HCT116 (cell line): ENCODE measurements around the gene ACACB. TPM values are rescaled to one million over a fixed set of nuclear protein-coding genes. Genes with fewer than 3 reads are reported as not detected.

ENCODE experiments used
- ATAC-seq: fragments of 200-7000 bp; cut with Tn5 transposase; 2 replicates; pipeline ENCODE4 v1.9.1; 2020; ENCODE audit warnings: mild to moderate bottlenecking, moderate library complexity
- BruUV-seq: library from RNA; stranded (reverse); fragments of 400-500 nt; replicated peaks from 2 replicates; lab custom pipeline; 2021; lab: Mats Ljungman, UMichigan
- CTCF ChIA-PET: fragments of 300-600 bp; sonication (Branson Sonifier 250); formaldehyde crosslinking; loops from one replicate; lab custom pipeline; 2021; ENCODE audit warnings: antibody characterized with exemption; lab: Charles Lee
- POLR2A ChIA-PET: fragments of 300-600, 350-600 bp; sonication (Branson Sonifier 250); formaldehyde crosslinking; loops from one replicate; lab custom pipeline; 2021; ENCODE audit warnings: antibody characterized with exemption; lab: Charles Lee
- RAD21 ChIA-PET, 2 experiments: fragments of 300-600 bp; sonication (Branson Sonifier 250); formaldehyde crosslinking; loops; one replicate each; lab custom pipeline; 2023; ENCODE audit warnings: low total read pairs in 2 of 2; ENCODE audit not compliant: uncharacterized antibody in 2 of 2, unreplicated experiment in 2 of 2, low non-redundant PET in 1 of 2; lab: Charles Lee
- DNase-seq: peaks from one replicate; pipeline ENCODE4 v3.0.0-alpha.2; 2010; ENCODE audit warnings: low read depth, low spot score
- H2AFZ ChIP-seq: fragments of 200-600 bp; shearing (Covaris generic), sonication (generic); 2 replicates; pipeline ENCODE4 v1.6.1; 2017; ENCODE audit warnings: low read depth, mixed run types, mixed read lengths, antibody characterized with exemption, low read length; ENCODE audit not compliant: poor library complexity, severe bottlenecking
- H3K27ac ChIP-seq: 2 replicates; pipeline ENCODE4 v1.5.1; 2012; ENCODE audit warnings: low read depth, low read length
- H3K27me3 ChIP-seq: fragments of 200-600 bp; sonication (generic); 2 replicates; pipeline ENCODE4 v1.6.1; 2016; ENCODE audit warnings: mixed run types, low read length, mixed read lengths; ENCODE audit not compliant: insufficient read depth
- H3K36me3 ChIP-seq, 2 experiments: fragments of 200-500 bp in 1 of 2; fragments of 200-600 bp in 1 of 2; sonication (Bioruptor generic) in 1 of 2; sonication (generic) in 1 of 2; 2 replicates each; pipeline versions ENCODE4 v1.5.1 to v1.6.1; 2014 to 2016; ENCODE audit warnings: low read length in 2 of 2, inconsistent platforms in 1 of 2, mixed read lengths in 1 of 2, mixed run types in 1 of 2; ENCODE audit not compliant: insufficient read depth in 2 of 2, control insufficient read depth in 1 of 2
- H3K4me1 ChIP-seq, 2 experiments: fragments of 200-600 bp in 1 of 2; sonication (generic) in 1 of 2; 2 replicates each; pipeline versions ENCODE4 v1.5.1 to v1.6.1; 2012 to 2017; ENCODE audit warnings: low read length in 2 of 2, inconsistent platforms in 1 of 2, mild to moderate bottlenecking in 1 of 2, mixed read lengths in 1 of 2, mixed run types in 1 of 2, moderate library complexity in 1 of 2; ENCODE audit not compliant: insufficient read depth in 2 of 2, control insufficient read depth in 1 of 2
- H3K4me2 ChIP-seq: fragments of 200-600 bp; sonication (generic); 2 replicates; pipeline ENCODE4 v1.6.1; 2017; ENCODE audit warnings: mixed run types, low read length, mixed read lengths
- H3K4me3 ChIP-seq, 2 experiments: fragments of 200-600 bp in 1 of 2; sonication (generic) in 1 of 2; replicated peaks in 1 of 2; 2 replicates each; pipeline ENCODE4 v1.5.1; 2011 to 2016; ENCODE audit warnings: low read length in 2 of 2, control low read depth in 1 of 2, low read depth in 1 of 2, mild to moderate bottlenecking in 1 of 2, mixed read lengths in 1 of 2, mixed run types in 1 of 2
- H3K79me2 ChIP-seq: fragments of 200-600 bp; sonication (generic); 2 replicates; pipeline ENCODE4 v1.6.1; 2017; ENCODE audit warnings: mild to moderate bottlenecking, mixed run types, low read length, moderate library complexity, mixed read lengths; ENCODE audit not compliant: insufficient read depth
- H3K9ac ChIP-seq: fragments of 200-600 bp; sonication (generic); 2 replicates; pipeline ENCODE4 v1.6.1; 2016; ENCODE audit warnings: low read length, mixed read lengths
- H3K9me2 ChIP-seq: fragments of 200-600 bp; sonication (generic), shearing (Covaris generic); 2 replicates; pipeline ENCODE4 v1.6.1; 2017; ENCODE audit warnings: mixed run types, mild to moderate bottlenecking, moderate library complexity; ENCODE audit not compliant: insufficient read depth
- H3K9me3 ChIP-seq, 2 experiments: fragments of 200-500 bp in 1 of 2; fragments of 200-600 bp in 1 of 2; sonication (Bioruptor generic) in 1 of 2; sonication (generic) in 1 of 2; 2 replicates each; pipeline ENCODE4 v1.6.1; 2014 to 2017; ENCODE audit warnings: low read length in 2 of 2, mixed read lengths in 2 of 2, inconsistent platforms in 1 of 2, low read depth in 1 of 2, mild to moderate bottlenecking in 1 of 2, mixed run types in 1 of 2, moderate library complexity in 1 of 2; ENCODE audit not compliant: control insufficient read depth in 1 of 2, insufficient read depth in 1 of 2
- H4K20me1 ChIP-seq: fragments of 200-600 bp; sonication (generic), shearing (Covaris generic); 2 replicates; pipeline ENCODE4 v1.6.1; 2017; ENCODE audit warnings: mixed run types, mild to moderate bottlenecking, moderate library complexity; ENCODE audit not compliant: insufficient read depth
- CBX3 ChIP-seq: IDR thresholded peaks from 2 replicates; pipeline ENCODE4 v1.6.1; 2012; ENCODE audit warnings: low read depth
- EGR1 ChIP-seq: IDR thresholded peaks from 2 replicates; pipeline ENCODE4 v1.6.1; 2012; ENCODE audit warnings: low read depth
- EZH2 ChIP-seq: fragments of 200-600 bp; sonication (generic); IDR thresholded peaks from 2 replicates; pipeline ENCODE4 v1.6.1; 2017; ENCODE audit warnings: antibody characterized with exemption, mixed run types
- EZH2phosphoT487 ChIP-seq: fragments of 200-600 bp; IDR thresholded peaks from 2 replicates; pipeline ENCODE4 v1.6.1; 2018; ENCODE audit warnings: antibody characterized with exemption, borderline replicate concordance
- JUND ChIP-seq: IDR thresholded peaks from 2 replicates; pipeline ENCODE4 v1.6.1; 2012
- POLR2AphosphoS5 ChIP-seq: IDR thresholded peaks from 2 replicates; pipeline ENCODE4 v1.6.1; 2011; ENCODE audit warnings: mild to moderate bottlenecking, low read depth, low read length, moderate library complexity
- SP1 ChIP-seq: IDR thresholded peaks from 2 replicates; pipeline ENCODE4 v1.6.1; 2012; ENCODE audit warnings: low read depth
- SRF ChIP-seq: IDR thresholded peaks from 2 replicates; pipeline ENCODE4 v1.6.1; 2012; ENCODE audit warnings: low read depth
- TCF7L2 ChIP-seq: IDR thresholded peaks from 2 replicates; pipeline ENCODE4 v1.7.0; 2011; ENCODE audit warnings: borderline replicate concordance, inconsistent platforms; ENCODE audit not compliant: insufficient read depth, insufficient read length; ENCODE audit errors: extremely low read depth
- ZNF274 ChIP-seq: fragments of 200-500 bp; sonication (Bioruptor generic); IDR thresholded peaks from 2 replicates; pipeline ENCODE4 v1.6.1; 2014; ENCODE audit warnings: mild to moderate bottlenecking, low read depth, low read length, inconsistent platforms
- intact Hi-C: fragments of 100-400 bp; cut with micrococcal nuclease; formaldehyde crosslinking; loops from 2 replicates; pipeline ENCODE4 v1.10.0; 2022
- total RNA-seq: library from RNA; stranded (reverse); gene quantifications from one replicate; pipeline ENCODE4 v1.2.1, GENCODE V29; 2021; ENCODE audit not compliant: unreplicated experiment
- TF ChIP-seq, protein P1 (sequence below): IDR thresholded peaks from 2 replicates; pipeline ENCODE4 v1.6.1; 2012; ENCODE audit warnings: low read depth

The ACACB gene
- total RNA-seq, 1 experiment from 2014 or later, result 11.1 TPM

DNA sequence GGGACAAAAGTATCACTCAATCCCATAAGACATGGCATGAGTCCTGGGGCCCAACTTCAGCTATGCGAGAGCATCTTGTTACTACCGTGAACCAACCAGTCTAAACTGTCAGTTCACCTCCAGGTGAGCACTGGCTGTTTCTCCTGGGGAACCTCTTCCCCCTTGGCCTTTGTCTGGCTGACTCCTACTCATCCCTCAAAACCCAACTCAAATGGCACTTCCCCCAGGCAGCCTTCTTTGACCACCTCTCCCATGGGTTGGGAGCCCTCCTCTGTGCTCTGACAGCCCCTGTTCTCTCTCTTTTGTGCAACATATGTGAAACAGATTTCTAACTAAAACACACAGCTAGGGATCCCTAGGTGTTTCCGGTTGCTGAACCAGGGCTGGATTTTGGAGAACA, 155.0 kb downstream of the ACACB start:
- ATAC-seq, result no peak
- no TSS peak for BruUV-seq
- no peaks in the 10 kb centered on the region for H3K9me2 ChIP-seq

DNA sequence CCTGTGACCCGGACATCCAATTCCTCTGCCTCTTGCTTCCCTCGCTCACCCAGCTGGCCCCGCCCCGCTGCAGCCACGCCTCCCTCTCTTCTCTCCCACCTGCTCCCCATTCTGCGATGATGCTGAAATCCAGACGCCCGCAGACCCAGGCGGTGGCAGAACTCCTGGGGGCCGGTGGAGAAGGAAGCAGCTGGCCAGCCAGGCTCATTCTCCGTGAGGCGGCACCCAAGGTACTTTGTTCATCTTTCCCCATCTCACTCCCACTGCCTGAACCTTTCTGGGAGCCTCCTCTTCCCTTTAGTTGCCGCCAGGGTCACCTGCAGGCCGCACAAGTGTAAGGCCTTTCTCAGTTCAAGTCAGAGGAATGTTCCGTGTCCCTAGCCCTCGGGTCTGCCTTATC, 157.0 kb downstream of the ACACB start:
- Histone ChIP-seq H3K4me1 (no peaks in the 10 kb centered on the region), H3K27me3 (no peaks in the 10 kb centered on the region), H3K36me3 (no peaks in the 10 kb centered on the region), H3K4me2 (no peak overlapping the region), H3K9me3 (no peaks in the 10 kb centered on the region), H3K4me3 (no peak overlapping the region), H3K9ac (no peak overlapping the region), H3K27ac (no peak overlapping the region), H3K79me2 (no peaks in the 10 kb centered on the region), H3K9me2 (no peaks in the 10 kb centered on the region), H2AFZ (no peak overlapping the region), H4K20me1 (no peaks in the 10 kb centered on the region)
- POLR2A ChIA-PET, result no interaction called here
- no peak for DNase-seq
- intact Hi-C loops, result no loop called here
- BruUV-seq, result no TSS peak
- ATAC-seq, result no peak
- RAD21 ChIA-PET, result no interaction called here
- CTCF ChIA-PET, result no interaction called here
- TF ChIP-seq CBX3, result no peak
- TF ChIP-seq, protein P1, sequence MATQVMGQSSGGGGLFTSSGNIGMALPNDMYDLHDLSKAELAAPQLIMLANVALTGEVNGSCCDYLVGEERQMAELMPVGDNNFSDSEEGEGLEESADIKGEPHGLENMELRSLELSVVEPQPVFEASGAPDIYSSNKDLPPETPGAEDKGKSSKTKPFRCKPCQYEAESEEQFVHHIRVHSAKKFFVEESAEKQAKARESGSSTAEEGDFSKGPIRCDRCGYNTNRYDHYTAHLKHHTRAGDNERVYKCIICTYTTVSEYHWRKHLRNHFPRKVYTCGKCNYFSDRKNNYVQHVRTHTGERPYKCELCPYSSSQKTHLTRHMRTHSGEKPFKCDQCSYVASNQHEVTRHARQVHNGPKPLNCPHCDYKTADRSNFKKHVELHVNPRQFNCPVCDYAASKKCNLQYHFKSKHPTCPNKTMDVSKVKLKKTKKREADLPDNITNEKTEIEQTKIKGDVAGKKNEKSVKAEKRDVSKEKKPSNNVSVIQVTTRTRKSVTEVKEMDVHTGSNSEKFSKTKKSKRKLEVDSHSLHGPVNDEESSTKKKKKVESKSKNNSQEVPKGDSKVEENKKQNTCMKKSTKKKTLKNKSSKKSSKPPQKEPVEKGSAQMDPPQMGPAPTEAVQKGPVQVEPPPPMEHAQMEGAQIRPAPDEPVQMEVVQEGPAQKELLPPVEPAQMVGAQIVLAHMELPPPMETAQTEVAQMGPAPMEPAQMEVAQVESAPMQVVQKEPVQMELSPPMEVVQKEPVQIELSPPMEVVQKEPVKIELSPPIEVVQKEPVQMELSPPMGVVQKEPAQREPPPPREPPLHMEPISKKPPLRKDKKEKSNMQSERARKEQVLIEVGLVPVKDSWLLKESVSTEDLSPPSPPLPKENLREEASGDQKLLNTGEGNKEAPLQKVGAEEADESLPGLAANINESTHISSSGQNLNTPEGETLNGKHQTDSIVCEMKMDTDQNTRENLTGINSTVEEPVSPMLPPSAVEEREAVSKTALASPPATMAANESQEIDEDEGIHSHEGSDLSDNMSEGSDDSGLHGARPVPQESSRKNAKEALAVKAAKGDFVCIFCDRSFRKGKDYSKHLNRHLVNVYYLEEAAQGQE, result no peak
- no peak for TF ChIP-seq EZH2
- no peak for TF ChIP-seq TCF7L2
- no peak for TF ChIP-seq EGR1

More for the DNA sequence above, 155.0 kb downstream of the ACACB start:
- no peak overlapping the region for H3K27ac ChIP-seq
- no peaks in the 10 kb centered on the region for H3K9me3 ChIP-seq
- H3K36me3 ChIP-seq, result no peaks in the 10 kb centered on the region
- H3K9ac ChIP-seq, result no peak overlapping the region
- no peaks in the 10 kb centered on the region for H4K20me1 ChIP-seq
- H3K4me1 ChIP-seq, result no peaks in the 10 kb centered on the region
- H3K27me3 ChIP-seq, result no peaks in the 10 kb centered on the region
- no peaks in the 10 kb centered on the region for H3K79me2 ChIP-seq
- no peak overlapping the region for H3K4me3 ChIP-seq
- intact Hi-C loops, result no loop called here
- H3K4me2 ChIP-seq, result no peak overlapping the region
- RAD21 ChIA-PET, result no interaction called here
- TF ChIP-seq SP1 (no peak), EZH2phosphoT487 (no peak), POLR2AphosphoS5 (no peak), ZNF274 (no peak), SRF (no peak), JUND (no peak)
- TF ChIP-seq, protein P1, result no peak
- H2AFZ ChIP-seq, result no peak overlapping the region
- POLR2A ChIA-PET, result no interaction called here
- no peak for DNase-seq
- CTCF ChIA-PET, result no interaction called here
